HG03442 (cell line): Measurements from ENCODE around the gene NFKBIA.
A peak's percentile ranks its signal among the peaks of the same experiment; 100 is the strongest.
"Not testable (repeated sequence)": the region's sequence is repeated elsewhere in the genome, so short reads cannot be mapped to it uniquely, and the experiment has no call there.

Experiments used
- ATAC-seq: cut with Tn5 transposase; IDR thresholded peaks from one replicate; pipeline ENCODE4 v1.9.1; 2021; ENCODE audit warnings: mild to moderate bottlenecking, moderate library complexity; ENCODE audit not compliant: unreplicated experiment

NFKBIA gene

GRCh38 chr14:35369701-35370191 lies 34.8 kb downstream of the NFKBIA start:
- no peak for ATAC-seq

GRCh38 chr14:35368583-35369392 lies 35.8 kb downstream of the NFKBIA start:
- no peak for ATAC-seq

GRCh38 chr14:35368139-35368460 lies 36.4 kb downstream of the NFKBIA start:
- ATAC-seq = no peak

- ATAC-seq = no peak
Measured at GRCh38 chr14:35367056-35367372, 37.5 kb downstream of the NFKBIA start.

GRCh38 chr14:35366521-35366976 lies 38.0 kb downstream of the NFKBIA start:
- no peak for ATAC-seq

- ATAC-seq = no peak
Measured at GRCh38 chr14:35366056-35366451, 38.5 kb downstream of the NFKBIA start.

GRCh38 chr14:35365130-35366055 lies 39.2 kb downstream of the NFKBIA start:
- ATAC-seq = peak; percentile 60

- ATAC-seq = no peak
Measured at GRCh38 chr14:35362911-35363374, 41.6 kb downstream of the NFKBIA start.

GRCh38 chr14:35362450-35362849 lies 42.1 kb downstream of the NFKBIA start:
- ATAC-seq = no peak

GRCh38 chr14:35361141-35361480 lies 43.4 kb downstream of the NFKBIA start:
- ATAC-seq = no peak

- ATAC-seq = not testable (repeated sequence)
Measured at GRCh38 chr14:35359655-35360054, 44.9 kb downstream of the NFKBIA start.

GRCh38 chr14:35355981-35356841 lies 48.3 kb downstream of the NFKBIA start:
- ATAC-seq = peak; percentile 59

- ATAC-seq = not testable (repeated sequence)
Measured at GRCh38 chr14:35355235-35355634, 49.3 kb downstream of the NFKBIA start.

- ATAC-seq = no peak
Measured at GRCh38 chr14:35353409-35354172, 51.0 kb downstream of the NFKBIA start.

GRCh38 chr14:35352274-35353233 lies 52.0 kb downstream of the NFKBIA start:
- ATAC-seq = no peak

GRCh38 chr14:35351897-35352273 lies 52.7 kb downstream of the NFKBIA start:
- ATAC-seq = no peak
